Inflammatory macrophage treated with lipopolysaccharide for 4 hours (primary cell): Measurements from ENCODE around the gene STOML2.

ENCODE experiments used
- DNase-seq: peaks from one replicate; pipeline ENCODE4 v3.0.0-alpha.2; 2020

Gene STOML2

DNA sequence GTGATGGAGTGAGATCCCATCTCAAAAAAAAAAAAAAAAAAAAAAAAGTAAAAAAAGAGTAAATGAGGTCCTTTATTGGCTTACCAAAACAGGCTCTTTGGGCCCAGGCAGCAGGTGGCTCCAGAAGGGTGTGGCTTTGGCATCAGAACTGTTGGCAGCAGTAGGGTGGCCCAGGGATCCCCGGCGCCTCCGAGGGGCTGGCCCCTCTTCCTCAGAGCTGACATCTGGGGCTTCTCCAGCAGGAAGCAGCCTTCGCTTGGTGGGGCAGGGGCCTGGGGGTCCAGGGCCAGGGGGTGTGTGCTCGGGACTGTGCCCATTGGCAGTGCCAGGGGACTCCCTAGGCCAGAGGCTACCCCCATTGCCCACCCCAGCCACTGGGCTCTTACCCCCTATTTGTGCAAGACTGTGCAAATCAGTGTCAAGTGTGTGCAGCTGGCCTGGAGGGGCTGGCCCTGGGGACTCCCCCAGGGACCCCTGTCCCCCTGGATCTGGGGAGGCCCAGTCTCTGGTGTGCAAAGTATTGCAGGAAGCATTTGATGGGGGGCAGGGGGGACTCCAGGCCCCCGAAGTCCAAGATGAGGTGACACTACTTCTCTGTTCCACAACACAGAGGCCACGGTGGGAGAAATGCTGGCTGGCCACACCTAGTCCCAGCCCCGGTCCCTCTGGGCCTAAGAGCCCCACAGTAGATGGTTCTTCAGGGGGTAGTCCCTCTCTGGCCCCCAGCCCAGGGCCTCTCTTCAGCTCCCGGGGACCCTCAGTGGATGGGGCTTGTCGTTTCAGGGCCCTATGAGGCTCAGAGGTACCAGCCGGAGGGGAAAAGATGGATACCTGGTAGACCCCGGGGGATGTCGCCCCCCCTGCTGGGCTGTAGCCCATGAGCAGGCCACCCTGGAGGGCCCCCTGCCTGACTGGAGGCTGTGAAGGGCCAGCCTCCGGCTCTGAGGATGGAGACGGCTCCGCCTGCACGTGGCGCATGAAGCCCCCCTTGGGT is 4.7 kb upstream of the STOML2 start:
- DNase-seq, result no peak

GRCh38 chr9:35106343-35106730 is 3.4 kb upstream of the STOML2 start:
- DNase-seq, result no peak

DNA sequence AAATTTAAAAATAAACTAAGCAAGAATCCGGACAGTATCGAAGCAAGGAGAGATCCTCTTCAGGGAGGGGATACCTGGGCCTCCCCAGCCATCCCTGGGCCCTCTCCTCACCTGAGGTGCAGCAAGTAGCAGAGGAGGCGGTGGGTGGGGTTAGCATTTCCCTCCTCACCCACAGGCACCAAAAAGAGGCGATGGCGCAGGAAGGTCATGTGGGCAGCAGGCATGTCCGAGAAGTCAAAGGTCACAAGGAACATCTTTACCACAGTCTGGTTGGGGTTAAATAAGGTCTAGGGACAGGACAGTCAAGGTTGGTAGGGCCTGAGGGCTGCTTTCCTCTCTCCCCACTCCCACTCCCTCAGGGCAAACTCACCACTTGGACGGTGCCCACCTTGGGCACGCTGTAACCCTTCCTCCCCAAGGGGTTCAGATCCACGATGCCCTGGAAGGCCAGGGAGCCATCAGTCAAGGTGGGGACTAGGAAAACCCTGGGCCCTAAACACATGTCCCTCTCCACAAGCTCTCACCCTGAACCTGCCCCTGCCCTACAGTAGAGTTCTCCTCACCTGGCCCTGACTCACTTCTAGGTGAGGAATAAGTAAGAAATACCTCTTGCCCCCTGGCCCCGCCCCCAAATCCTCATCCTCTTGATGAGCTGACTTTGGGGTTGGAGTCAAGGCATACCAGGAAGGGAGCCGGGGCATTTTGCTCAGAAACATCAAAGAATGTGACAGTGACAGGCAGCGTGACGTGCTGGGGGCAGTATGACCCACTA is 2.8 kb upstream of the STOML2 start:
- DNase-seq, result no peak

DNA sequence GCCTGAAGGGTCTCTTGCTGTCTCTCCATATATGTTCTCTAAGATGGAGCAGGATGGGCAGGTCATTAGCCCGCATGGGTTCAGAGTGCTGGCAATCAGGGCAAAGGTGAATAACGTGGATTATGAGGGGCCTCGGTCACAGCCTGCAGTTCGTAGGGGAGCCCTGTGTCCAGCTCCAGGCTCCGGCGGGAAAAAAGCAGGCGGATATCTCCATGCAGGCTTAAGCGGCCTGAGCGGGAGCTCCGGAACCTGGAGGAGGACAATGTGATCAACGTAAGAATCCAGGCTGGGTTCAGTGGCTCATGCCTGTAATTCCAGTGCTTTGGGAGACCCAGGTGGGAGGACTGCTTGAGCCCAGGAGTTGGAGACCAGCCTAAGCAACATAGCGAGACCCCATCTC is 2.2 kb upstream of the STOML2 start:
- DNase-seq, result no peak

GRCh38 chr9:35104586-35104985 is 1.7 kb upstream of the STOML2 start:
- no peak for DNase-seq

- DNase-seq, result no peak
These were observed 795 bp upstream of the STOML2 start for GRCh38 chr9:35103660-35104191.

GRCh38 chr9:35102465-35102768 is 514 bp downstream of the STOML2 start:
- DNase-seq, result no peak

- no peak for DNase-seq
These were observed 5.4 kb downstream of the STOML2 start for GRCh38 chr9:35097573-35097972.

DNA sequence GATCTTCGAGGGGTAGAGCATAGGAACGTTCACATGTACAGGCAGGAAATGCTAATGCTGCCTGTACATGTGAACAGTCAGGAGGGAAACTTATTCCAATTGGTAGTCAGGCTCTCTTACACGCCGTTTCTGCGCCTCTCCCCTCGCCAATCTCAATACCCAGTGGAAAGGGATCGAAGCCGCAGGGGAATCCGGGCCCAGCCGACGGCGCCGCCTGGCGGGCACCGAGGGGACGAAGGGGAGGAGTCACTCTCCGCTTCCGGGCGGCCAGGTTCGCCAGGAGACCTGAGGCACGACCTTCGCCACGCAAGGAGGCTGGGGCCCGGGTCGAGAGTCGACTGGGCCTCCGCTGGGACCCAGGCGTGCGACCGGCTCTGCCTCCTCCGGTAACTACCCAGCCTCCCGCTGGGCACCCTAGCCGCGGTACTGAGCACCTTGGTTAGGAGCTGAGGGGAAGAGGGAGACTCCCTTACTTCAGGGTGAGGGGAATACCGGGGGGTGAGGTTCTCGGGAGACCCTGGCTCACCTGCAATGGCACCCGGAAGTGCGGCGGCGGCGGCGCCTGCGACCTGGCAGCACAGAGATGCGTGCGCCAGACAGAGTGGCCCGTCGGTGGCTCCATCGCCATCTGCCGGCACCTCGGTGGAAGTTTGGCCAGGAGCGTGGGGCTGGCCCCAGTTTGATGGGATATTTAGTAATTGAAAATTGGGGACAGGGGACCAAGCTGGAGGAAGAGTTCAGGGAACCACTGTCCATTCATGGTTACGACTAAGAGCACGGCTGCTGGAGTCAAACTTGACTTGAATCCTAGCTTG is 6.7 kb downstream of the STOML2 start, which contains the start of gene PIGO:
PIGO (minus strand) TSS at position 557 of the 815 bp plus-strand sequence. CDS start 1,026 bp downstream, outside the sequence.
- DNase-seq, result peak; percentile 84

DNA sequence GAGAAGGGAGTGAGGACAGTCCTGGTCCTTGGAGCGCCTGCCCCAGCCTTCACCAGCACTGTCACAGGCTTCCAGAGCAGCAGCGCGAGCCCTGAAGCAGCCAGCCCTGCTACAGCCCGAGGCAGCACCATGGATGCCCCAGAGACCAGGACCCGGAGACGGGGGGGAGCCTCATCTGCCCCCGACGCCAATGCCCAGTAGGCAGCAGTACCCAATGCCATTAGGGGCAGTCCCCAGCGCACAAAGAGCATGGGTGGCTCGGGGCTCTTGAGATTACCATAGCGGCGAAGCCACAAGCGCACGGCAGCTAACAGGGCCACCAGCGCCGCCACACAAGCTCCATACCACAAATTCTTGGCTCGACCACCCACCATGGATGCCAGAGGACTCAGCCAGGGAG is 11.4 kb downstream of the STOML2 start:
- no peak for DNase-seq

DNA sequence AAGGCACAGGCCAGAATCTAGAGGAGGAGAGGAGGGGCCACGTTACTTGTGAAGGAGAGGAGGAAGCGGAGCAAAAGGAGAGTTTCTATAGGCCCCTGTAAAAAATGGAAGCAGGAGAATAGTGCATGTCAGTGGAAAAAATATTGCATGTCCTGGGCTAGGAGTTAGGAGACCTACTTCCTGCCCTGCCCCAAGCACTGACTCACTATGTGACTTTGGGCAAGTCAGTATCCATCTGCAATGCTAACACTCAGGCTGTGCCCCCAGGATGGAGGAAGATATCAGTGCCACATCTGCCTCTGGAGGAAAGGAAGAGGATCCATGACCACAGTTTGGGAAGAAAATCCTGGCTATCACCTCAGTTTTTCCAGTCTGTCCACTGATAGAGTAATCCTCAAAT is 13.5 kb downstream of the STOML2 start:
- DNase-seq, result no peak

DNA sequence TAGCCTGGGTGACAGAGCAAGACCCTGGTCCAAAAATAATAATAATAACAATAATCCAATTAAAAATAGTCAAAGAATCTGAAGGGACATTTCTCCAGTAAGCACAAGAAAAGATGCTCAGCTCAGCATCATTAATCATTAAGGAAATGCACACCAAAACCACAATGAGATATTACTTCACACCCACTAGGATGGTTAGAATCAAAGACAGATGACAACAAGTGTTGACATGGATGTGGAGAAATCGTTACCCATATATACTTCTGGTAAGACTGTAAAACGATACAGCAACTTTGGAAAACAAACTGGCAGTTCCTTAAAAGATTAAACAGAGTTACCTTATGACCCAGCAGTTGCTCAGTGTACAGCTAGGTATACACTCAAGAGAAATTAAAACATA is 17.9 kb downstream of the STOML2 start:
- DNase-seq, result peak; percentile 18

DNA sequence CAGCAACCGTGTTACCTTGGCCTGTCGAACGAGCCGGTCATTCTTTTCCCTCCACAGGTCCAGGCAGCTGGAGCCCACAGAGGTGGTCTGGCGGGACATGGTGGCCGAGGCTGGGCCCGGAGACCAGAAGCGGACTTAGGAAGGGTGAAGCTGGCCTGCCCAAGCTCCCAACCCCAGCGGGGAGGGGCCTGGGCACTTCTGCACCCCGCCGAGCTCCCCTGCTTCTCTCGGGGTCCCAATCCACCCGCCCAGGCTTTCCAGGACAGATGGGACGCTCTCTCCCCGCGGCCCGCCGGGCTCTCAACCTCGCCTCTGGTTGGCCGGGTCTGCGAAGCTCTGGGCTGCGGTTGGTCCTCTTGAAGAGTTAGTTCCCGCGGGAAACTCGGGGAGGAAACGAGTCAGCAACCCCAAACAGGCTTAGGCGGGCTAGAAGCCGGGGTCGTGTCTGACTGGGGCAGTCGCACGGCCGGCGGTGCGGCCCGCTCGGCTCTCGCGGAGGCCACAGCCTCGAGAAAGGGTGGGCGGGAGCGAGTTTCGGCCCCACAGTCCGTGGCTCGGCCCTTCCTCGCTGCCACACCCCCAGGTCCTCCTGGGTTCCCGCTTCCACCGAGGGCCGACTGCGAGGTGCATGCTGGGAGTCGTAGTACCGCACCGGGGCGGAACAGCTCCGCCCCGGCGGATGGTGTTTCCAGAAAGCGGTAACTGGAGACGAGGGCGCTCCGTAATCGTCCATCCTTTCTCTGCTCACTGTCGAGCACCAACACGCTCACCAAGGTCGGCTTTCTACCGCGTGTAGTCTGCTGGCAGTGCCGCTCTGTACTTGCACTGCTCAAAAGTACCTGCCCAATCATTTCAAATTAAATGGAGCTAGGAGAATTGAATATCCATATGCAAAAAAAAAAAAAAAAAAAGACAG is 23.2 kb downstream of the STOML2 start, which contains the start of gene FANCG:
FANCG (minus strand) TSS at position 517 of the 916 bp plus-strand sequence; CDS start at position 99, 418 bp downstream.
- peak; percentile 91 for DNase-seq

DNA sequence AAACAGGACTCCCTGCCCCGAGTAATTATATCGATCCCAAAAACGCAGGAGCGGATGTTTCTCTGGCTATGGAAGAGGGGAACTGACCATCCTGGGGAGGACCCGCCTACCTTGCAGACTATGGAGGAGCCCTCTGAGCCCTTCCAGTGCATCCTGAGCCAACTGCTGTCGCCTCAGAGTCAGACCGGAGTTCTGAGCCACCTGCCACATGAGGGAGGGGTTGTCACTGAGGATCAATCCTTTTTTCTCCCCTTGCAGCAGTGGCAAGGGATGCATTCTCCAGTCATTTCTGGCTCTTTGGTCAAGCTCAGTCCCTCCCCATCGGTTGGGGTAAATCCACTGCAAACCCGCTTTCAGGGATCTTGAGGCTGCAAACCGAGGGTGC is 23.9 kb downstream of the STOML2 start:
- no peak for DNase-seq

- DNase-seq, result no peak
These were observed 24.9 kb downstream of the STOML2 start for GRCh38 chr9:35078066-35078465.

- DNase-seq, result no peak
These were observed 26.1 kb downstream of the STOML2 start for GRCh38 chr9:35076848-35077247.

- no peak for DNase-seq
These were observed 27.6 kb downstream of the STOML2 start for GRCh38 chr9:35075358-35075757.

GRCh38 chr9:35074791-35075190 is 28.1 kb downstream of the STOML2 start:
- no peak for DNase-seq

GRCh38 chr9:35074141-35074540 is 28.8 kb downstream of the STOML2 start:
- no peak for DNase-seq

DNA sequence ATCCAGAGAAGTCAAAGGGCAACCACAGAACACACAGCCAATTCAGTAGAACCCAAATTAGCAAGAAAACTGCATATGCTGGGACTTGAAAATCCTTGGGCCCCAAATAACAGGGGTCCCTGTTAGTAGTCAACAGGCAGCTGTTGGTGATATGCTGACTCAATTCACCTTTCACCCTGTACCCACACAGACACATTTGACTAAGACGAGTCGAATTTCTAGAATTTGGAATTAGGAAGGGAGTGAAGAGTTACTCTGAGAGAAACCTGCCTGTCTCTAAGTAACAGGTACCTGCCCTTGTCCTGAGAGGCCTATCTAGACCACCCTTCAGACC is 29.7 kb downstream of the STOML2 start:
- DNase-seq, result no peak

GRCh38 chr9:35072461-35073278 is 30.3 kb downstream of the STOML2 start, which contains the start of gene VCP:
VCP (minus strand) TSS chr9:35072625; CDS start chr9:35072353, 272 bp downstream.
- peak; percentile 99 for DNase-seq
